Measurements from ENCODE around the gene MOB3B.
"Not testable (repeated sequence)": the region's sequence is repeated elsewhere in the genome, so short reads cannot be mapped to it uniquely, and the experiment has no call there.

Gene MOB3B

DNA sequence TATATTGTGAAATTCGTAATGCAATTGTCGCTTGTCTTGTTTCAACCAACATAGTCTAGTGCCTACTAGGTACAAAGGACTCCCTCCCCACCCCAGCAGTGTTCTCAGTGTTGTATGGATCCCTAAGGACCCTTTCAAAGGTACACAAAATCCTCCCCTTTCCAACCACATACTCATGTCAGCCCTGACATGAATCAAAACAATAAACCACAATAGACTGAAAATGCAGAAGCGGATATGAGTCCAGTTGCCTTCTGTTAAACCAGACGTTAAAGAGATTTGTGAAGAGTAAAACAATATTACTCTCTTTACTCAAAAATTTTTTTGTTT, 87.9 kb downstream of the MOB3B start:
- no peak for DNase-seq

- DNase-seq: no peak
Measured at GRCh38 chr9:27440888-27441740, 88.5 kb downstream of the MOB3B start.

GRCh38 chr9:27438522-27438921, 91.1 kb downstream of the MOB3B start:
- DNase-seq: no peak

- no peak for DNase-seq
Measured at GRCh38 chr9:27437652-27438373, 91.8 kb downstream of the MOB3B start.

GRCh38 chr9:27436234-27436633, 93.4 kb downstream of the MOB3B start:
- DNase-seq: no peak

- DNase-seq: no peak
Measured at GRCh38 chr9:27433631-27434325, 95.8 kb downstream of the MOB3B start.

- DNase-seq: no peak
Measured at GRCh38 chr9:27432308-27432707, 97.3 kb downstream of the MOB3B start.

- no peak for DNase-seq
Measured at GRCh38 chr9:27431543-27432147, 98.0 kb downstream of the MOB3B start.

DNA sequence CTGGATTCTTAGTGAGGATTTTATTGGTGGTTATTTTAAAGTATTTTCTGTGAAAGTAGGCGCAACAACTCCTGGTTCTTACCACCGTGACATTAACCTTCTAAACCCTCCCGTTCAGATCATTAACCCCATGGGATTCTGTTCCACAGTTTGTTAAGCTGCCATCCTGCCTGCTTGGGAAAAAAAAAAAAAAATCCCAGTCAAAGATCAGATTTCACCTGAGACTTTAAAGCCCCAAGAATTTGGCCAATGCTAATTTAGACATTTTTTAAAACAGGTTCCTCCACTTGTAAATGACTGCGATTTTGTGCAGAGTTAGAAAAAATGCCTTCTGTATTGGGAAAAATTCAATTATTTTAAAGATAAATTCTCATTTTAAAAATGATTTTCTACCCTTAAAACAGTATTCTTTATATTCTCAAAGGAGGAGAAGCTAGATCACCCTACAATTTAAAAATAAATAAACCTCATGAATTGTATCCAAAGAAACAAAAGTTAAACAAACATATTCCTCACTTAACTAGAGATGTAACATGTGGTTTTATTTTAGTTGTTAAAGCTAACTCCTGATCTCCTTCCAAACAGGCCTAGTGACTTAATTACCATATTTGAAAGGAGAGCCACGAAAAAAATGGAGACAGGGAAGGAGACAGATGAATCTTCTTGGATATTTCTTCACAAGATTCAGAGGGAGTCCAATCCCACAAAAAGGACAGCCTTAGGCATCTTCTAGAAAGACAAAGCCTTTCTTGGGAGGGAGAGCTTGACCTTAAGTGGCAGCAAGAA, 98.7 kb downstream of the MOB3B start:
- DNase-seq: no peak

DNA sequence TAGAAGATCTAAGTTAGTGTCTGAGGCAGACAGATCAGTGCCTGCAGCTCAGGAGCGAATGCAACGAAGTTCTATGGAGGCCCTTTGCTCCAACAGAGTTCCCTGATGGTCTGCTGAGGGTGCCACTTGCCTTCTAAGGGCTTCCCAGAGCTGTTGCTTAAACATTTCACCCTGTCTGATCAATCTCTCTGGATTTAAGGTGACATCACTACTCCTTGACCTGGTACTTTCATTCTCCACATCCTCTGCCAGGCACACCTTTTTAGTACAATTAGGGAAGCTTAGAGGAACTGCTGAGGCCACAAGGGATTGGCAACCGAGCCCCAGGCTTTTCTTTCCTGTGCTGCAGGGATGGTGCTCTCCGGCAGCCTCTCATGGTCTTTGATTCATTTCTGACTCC, 99.7 kb downstream of the MOB3B start:
- no peak for DNase-seq

DNA sequence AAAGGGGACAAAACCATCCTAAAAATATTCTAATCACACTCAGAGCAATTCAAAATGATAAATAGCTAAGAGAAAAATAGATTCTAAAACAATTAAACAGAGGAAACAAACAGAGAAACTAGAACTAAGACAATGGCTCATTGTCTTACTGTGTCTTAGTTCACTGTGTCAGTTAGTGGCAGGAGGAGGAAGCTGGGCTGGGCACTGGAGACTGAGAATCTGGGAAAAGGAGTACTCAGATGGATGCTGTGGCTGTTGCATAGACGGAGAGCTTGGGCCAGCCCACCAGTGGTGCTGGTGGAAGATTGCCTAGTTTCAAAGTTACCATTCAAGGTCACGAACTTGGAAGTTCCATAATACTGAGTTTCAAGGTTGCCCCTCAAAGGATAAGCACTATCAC, 100.2 kb downstream of the MOB3B start:
- DNase-seq: no peak

DNA sequence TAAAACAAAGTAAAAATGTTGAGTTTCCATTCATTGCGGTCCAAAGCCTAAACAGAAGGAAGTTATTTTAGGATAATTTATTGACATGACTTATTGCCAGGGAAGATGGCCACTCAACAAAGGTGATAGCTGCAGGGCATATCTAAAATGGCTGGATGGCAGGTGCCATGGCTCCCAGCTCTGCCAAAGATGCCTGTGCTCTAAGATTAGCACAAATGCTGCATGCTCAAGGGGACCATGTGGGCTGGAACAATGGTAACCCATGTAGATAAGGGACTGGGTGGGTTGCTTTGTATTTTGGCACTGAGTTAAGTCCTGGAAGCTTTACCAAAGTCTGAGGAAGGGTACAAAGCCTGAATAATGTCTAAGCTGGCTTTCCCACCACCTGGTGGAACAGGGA, 101.1 kb downstream of the MOB3B start:
- DNase-seq: no peak

GRCh38 chr9:27427272-27427643, 102.4 kb downstream of the MOB3B start:
- DNase-seq: no peak

DNA sequence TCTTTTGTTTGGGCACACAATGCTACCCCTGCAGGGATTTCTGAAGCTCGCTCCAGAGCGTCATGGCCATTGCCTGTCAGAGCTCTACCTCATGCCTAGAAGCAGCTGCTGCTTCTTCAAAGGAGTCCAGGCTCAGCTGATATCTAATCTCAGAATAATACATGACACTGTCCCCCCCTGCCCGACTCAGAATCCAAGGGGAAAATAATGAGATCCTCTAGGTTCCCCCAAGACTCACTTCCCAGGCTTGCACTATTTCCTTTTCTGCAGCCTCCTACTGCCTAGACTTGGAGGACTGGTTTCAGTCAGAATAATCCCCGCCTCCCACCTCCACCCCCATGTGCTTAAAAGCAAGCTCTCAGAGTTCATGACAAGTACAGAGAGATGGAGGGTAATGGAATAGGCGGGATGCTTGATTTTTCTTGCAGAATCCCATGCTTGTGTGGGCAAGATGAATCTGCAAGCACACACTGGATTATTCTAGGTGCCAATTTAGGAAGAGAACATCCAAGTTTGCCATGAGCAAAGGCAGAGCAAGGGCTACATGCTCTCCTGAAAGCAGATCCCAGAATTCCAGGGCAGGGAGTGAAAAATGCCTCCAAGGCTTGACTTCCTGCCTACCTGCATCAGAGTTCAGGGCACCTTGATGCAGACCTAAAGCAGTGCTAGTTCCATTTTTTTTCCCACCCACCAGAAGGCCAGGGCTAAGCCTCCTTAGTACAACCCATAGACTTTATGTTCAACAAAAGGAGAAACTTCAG, 102.9 kb downstream of the MOB3B start:
- no peak for DNase-seq

- DNase-seq: no peak
Measured at GRCh38 chr9:27425827-27426510, 103.6 kb downstream of the MOB3B start.

- DNase-seq: no peak
Measured at GRCh38 chr9:27423915-27424710, 105.5 kb downstream of the MOB3B start.

GRCh38 chr9:27422279-27422834, 107.3 kb downstream of the MOB3B start:
- no peak for DNase-seq

DNA sequence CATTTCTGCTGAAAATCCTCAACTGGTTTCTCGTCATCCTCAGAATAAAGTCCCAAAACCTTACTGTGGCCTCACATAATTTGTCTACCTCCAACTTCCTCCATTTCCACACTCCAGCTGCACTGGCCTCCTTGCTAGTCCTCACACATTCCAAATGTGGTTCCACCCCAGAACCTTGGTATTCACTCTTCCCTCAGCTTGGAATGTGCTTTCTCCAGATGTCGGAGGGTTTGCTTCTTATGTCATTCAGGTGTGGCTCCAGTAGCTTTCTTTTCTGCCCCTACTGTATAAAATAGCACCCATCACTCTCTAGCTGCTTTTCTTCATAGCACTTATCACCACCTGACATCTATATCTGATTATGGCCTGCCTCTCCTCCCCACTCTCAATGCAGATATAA, 108.0 kb downstream of the MOB3B start:
- DNase-seq: no peak

DNA sequence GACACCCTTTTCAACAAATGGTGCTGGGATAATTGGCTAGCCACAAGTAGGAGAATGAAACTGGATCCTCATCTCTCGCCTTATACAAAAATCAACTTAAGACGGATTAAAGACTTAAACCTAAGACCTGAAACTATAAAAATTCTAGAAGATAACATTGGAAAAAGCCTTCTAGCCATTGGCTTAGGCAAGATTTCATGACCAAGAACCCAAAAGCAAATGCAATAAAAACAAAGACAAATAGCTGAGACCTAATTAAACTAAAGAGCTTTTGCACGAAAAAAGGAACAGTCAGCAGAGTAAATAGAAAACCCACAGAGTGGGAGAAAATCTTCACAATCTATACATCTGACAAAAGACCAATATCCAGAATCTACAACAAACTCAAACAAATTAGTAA, 110.1 kb downstream of the MOB3B start:
- DNase-seq: not testable (repeated sequence)

DNA sequence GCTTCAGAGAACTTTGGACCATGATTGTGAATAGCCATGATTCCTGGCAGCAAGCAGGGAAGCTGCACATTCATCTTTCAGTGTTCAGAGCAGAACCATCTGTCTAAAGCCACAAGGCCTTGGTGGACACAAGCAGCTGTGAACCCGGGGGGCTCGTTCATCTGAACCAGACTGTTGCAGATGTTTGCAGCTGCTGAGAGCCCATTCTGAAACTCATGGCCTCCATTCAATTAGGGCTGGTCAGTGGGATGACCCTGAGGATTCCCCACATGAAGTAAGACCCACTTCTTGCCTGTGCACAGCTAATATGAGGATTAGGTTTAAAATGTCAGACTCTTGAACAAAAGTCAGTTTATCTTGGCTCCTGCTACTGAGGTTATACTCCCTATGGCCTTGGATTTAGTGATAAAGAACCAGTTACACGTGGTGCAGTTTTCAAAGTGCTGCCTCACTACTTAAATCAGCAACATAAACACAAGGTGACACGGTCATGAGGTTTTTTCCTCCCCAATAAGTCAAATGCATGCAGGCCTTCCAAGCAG, 115.3 kb downstream of the MOB3B start:
- DNase-seq: no peak

Data from NCI-H2081 treated with DMSO at 0.1 percent for 48 hours (cell line).